Measurements from ENCODE around the gene GRPEL1.

GRPEL1 gene

GRCh38 chr4:7063362-7063761 lies 4.5 kb downstream of the GRPEL1 start:
- DNase-seq (ENCODE audit: low spot score), result no peak

- DNase-seq (ENCODE audit: low spot score), result no peak
Measured at GRCh38 chr4:7062816-7063215, 5.0 kb downstream of the GRPEL1 start.

GRCh38 chr4:7061815-7062214 lies 6.0 kb downstream of the GRPEL1 start:
- no peak for DNase-seq (ENCODE audit: low spot score)

- no peak for DNase-seq (ENCODE audit: low spot score)
Measured at GRCh38 chr4:7060346-7061150, 7.3 kb downstream of the GRPEL1 start.

- no peak for DNase-seq (ENCODE audit: low spot score)
Measured at GRCh38 chr4:7059662-7060061, 8.2 kb downstream of the GRPEL1 start.

DNA sequence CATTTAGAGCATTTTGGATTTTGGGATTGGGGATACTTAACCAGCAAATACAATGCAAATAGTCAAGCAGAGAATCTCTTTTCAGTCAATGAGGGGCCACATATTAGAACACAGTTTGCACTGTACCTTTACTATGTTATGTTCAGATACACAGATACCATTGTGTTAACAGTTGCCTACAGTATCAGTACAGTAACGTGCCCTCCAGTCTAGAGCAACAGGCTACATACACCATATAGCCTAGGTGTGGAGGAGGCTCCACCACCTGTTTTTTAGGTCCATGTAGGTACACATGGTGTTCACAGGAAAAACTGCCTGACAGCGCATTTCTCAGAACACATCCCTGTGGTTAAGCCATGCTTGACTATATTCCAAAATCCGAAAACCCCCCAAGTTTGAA lies 9.1 kb downstream of the GRPEL1 start:
- no peak for DNase-seq (ENCODE audit: low spot score)

DNA sequence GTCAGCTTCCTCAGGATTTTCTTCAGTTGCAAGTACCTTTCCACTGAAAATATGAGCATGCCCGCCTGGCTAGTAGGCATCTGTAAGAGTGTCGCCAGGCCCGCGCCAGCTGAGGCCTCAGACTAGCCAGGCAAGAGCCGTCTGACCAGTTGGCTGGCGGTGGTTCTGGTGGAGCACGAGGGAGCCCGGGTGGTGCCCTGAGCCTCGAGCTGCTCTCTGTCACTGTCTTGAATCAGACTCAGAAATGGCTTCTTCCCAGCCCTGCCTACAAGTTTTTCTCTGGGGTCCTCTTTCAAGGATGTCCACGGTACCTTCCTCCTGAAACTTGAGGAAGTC lies 11.9 kb downstream of the GRPEL1 start:
- no peak for DNase-seq (ENCODE audit: low spot score)

GRCh38 chr4:7055111-7055989 lies 12.5 kb downstream of the GRPEL1 start:
- no peak for DNase-seq (ENCODE audit: low spot score)

DNA sequence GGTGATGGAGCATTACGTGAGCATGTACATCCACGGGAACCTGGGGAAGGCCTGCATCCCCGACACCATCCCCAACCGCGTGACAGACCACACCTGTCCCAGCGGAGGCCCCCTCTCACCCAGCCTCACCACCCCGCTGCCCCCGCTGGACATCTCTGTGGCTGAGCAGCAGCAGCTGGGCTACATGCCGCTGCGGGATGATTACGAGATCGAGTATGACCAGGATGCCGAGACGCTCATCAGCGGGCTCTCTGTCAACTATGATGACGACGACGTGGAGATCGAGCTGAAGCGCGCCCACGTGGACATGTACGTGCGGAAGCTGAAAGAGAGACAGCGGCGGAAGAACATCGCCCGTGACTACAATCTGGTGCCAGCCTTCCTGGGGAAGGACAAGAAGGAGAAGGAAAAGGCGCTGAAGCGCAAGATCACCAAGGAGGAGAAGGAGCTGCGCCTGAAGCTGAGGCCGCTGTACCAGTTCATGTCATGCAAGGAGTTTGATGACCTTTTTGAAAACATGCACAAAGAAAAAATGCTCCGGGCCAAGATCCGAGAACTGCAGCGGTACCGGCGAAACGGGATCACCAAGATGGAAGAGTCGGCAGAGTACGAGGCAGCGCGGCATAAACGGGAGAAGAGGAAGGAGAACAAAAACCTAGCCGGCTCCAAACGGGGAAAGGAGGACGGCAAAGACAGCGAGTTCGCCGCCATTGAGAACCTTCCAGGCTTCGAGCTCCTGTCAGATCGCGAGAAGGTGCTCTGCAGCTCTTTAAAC lies 13.6 kb downstream of the GRPEL1 start:
- no peak for DNase-seq (ENCODE audit: low spot score)

DNA sequence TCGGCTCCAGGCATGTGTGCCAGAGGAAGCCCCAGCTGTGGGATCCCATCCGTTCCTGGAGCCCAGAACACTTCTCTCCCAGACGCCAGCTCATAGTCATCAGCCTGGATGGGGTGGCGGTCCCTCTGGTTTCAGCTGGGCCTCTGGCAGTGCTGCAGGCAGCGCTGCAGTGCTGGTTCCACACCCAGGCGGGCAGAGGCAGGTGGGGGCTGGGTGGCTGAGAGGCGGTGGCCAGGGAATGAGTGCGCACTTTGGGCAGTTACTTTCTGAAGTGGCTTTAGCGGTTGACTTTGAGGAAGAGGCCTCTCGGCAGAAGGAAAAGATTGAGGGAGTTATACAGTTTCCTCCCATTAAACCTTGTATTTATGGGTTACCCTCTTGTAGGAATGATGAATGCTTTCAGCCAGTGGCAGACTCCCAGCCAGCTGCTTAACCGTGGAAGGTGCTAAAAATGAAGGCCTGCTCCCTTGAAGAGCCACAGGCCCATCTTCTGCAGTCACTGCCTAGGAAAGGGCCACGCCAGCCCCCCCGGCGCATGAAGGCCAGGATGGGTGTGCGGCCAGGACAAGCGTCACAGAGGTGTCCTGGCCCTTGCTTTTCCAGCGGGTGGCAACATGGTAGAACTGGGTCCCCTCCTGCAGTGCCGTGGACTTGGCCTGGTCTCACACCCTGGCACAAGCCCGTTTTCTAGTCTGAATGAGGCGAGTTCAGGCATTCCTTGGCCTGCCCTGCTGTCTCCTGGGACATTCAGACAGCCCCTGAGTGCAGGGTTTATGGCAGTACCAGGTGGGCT lies 14.7 kb downstream of the GRPEL1 start:
- DNase-seq (ENCODE audit: low spot score), result no peak

DNA sequence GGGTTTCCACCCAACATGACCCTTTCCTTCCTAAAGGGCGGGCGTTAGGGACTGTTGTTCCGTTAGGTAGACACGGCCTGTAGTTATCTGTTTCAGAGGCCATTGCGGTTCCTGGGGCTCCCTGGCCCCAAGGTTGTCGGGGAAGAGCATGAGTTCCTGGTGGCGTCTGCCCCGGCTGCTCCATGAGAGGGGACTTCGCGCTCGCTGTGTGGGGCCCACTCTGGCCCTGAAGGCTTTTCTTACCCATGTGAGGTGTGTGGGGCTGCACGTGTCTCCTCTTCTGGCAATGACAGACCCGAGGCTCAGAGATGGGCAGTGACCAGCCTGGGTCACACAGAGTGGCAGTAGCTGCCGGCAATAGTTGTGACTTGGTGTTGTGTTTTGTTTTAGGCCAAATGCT lies 15.6 kb downstream of the GRPEL1 start:
- DNase-seq (ENCODE audit: low spot score), result no peak

GRCh38 chr4:7051905-7052304 lies 16.0 kb downstream of the GRPEL1 start:
- DNase-seq (ENCODE audit: low spot score), result no peak

GRCh38 chr4:7051144-7051495 lies 16.7 kb downstream of the GRPEL1 start:
- DNase-seq (ENCODE audit: low spot score), result no peak

DNA sequence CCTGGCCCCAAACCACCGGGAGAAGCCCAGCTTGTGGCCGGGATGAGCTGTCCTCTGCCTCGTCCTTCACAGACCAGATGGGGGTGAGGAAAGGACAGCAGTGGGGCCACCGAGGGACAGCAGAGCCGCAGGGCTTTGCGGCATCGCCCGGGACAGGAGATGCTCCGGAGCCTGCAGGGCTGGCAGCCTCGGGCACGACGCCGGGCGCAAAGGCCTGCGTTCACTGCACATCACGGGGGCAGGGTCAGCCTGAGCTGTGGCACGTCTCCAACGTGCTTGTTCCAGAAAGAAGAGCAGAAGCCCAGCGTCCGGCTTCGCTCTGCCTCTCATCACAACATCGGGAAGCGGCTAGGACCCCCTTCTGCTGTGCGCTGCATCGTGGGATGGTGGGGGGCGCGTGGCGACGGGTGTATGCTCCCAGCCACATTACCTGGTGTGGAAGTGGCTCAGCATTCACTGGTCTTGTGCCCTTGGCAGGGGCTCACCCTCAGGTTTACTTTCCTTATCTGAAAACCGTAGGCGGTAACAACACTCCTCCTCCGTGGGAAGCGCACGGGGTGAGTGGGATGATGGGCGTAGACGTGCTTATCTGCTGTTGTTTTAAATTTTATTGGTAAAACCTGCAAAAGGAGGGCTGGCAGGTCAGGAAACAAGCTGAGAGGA lies 17.3 kb downstream of the GRPEL1 start:
- DNase-seq (ENCODE audit: low spot score), result no peak

DNA sequence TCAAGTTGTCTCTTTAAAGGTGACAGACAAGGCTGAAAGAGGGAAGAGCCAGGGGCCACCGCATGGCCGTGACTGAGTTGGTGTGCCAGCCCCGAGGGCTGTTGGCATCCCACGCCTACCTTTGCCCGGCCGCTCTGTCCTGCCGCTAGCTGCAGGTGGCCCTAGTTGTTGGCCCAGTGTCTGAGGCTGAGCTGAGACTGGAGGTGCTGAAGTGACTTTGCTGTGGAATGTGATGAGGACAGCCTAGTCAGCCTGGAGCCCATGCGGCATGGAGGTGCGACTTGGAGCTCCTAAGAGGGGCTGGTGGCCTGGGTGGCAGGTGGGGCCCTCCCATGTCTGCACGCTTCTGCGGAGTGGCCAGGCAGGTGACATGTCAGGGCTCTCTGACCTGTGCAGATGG lies 18.1 kb downstream of the GRPEL1 start:
- no peak for DNase-seq (ENCODE audit: low spot score)

DNA sequence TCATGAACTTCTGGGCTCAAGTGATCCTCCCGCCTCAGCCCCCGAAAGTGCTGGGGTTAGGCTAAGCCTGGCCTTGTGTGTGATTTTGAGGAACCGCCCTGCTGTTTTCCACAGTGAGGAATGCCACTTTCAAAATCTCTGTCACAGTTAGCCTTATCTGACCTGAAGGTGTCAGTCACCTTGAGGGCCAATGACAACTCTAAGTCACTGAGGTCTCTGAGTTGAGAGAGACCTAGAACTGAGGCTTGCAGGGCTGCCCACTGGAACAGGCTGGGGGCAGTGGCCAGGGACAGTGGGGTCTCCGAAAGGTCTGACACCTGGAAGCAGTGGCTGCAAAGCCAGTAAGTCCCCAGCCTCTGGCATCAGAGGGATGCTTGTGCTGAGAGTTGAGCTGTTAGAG lies 18.6 kb downstream of the GRPEL1 start:
- DNase-seq (ENCODE audit: low spot score), result no peak

DNA sequence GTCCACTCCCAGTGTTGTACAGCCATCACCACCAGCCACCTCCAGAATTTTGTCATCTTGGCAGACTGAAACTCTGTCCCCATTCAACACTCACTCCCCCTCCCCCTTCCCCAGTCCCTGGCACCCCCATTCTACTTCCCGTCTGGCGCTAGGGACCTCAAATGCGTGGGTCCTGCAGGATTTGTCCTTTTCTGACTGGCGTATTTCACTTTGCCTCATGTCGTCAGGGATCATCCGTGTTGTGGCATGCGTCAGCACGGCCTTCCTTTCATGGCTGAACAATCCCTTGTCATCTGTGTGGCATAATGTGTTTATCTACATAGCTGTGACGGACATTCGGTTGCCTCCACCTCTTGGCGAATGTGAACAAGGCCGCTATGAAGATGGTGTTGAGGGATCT lies 19.2 kb downstream of the GRPEL1 start:
- no peak for DNase-seq (ENCODE audit: low spot score)

- DNase-seq (ENCODE audit: low spot score), result no peak
Measured at GRCh38 chr4:7046971-7047370, 20.9 kb downstream of the GRPEL1 start.

GRCh38 chr4:7045961-7046921 lies 21.6 kb downstream of the GRPEL1 start:
- no peak for DNase-seq (ENCODE audit: low spot score)

- no peak for DNase-seq (ENCODE audit: low spot score)
Measured at GRCh38 chr4:7045553-7045952, 22.3 kb downstream of the GRPEL1 start.
